ENCODE data around the gene POLE. TPM values are rescaled to one million over a fixed set of nuclear protein-coding genes. Genes with fewer than 3 reads are reported as not detected.

Gene POLE
- total and polyA plus RNA-seq, 10 of the 15 experiments (the other 5 are each of a cell fraction or from before 2014, with no cell fraction given) = 2.3 to 103 (median 37.1) TPM

DNA sequence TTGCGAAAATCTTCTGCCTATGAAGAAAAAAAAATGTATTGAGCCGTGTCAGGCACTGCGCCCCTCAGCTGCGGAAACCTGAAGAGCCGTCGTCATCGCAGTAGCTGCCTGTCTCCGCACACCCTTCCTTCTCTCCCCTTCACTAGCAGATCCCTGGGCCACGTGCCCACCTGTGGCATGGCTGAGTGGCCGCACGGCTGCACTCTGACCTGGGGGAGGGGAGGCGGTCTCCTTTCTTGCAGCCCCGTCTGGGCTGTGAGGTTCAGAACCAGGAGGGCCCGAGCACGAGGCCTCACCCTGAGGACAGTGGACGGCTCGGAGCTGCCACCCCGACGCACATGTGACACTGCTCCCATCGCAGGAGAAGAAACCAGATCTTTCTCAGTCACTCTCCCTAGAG is 48.4 kb upstream of the POLE start:
- no peak for TF ChIP-seq MTA2 (IDR thresholded peaks at IDR 0.05; ENCODE audit: low read depth)
- TF ChIP-seq, protein P1, sequence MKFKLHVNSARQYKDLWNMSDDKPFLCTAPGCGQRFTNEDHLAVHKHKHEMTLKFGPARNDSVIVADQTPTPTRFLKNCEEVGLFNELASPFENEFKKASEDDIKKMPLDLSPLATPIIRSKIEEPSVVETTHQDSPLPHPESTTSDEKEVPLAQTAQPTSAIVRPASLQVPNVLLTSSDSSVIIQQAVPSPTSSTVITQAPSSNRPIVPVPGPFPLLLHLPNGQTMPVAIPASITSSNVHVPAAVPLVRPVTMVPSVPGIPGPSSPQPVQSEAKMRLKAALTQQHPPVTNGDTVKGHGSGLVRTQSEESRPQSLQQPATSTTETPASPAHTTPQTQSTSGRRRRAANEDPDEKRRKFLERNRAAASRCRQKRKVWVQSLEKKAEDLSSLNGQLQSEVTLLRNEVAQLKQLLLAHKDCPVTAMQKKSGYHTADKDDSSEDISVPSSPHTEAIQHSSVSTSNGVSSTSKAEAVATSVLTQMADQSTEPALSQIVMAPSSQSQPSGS (IDR thresholded peaks at IDR 0.05; ENCODE audit: low read length) = no peak
- no peak for TF ChIP-seq BRCA1 (IDR thresholded peaks at IDR 0.05; ENCODE audit: low read depth, low read length)
- TF ChIP-seq, protein P2, sequence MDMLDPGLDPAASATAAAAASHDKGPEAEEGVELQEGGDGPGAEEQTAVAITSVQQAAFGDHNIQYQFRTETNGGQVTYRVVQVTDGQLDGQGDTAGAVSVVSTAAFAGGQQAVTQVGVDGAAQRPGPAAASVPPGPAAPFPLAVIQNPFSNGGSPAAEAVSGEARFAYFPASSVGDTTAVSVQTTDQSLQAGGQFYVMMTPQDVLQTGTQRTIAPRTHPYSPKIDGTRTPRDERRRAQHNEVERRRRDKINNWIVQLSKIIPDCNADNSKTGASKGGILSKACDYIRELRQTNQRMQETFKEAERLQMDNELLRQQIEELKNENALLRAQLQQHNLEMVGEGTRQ (IDR thresholded peaks at IDR 0.05; ENCODE audit: borderline replicate concordance, low read depth, low read length) = no peak
- TF ChIP-seq SMARCA5 (IDR thresholded peaks at IDR 0.05) = no peak
- TF ChIP-seq, protein P3, sequence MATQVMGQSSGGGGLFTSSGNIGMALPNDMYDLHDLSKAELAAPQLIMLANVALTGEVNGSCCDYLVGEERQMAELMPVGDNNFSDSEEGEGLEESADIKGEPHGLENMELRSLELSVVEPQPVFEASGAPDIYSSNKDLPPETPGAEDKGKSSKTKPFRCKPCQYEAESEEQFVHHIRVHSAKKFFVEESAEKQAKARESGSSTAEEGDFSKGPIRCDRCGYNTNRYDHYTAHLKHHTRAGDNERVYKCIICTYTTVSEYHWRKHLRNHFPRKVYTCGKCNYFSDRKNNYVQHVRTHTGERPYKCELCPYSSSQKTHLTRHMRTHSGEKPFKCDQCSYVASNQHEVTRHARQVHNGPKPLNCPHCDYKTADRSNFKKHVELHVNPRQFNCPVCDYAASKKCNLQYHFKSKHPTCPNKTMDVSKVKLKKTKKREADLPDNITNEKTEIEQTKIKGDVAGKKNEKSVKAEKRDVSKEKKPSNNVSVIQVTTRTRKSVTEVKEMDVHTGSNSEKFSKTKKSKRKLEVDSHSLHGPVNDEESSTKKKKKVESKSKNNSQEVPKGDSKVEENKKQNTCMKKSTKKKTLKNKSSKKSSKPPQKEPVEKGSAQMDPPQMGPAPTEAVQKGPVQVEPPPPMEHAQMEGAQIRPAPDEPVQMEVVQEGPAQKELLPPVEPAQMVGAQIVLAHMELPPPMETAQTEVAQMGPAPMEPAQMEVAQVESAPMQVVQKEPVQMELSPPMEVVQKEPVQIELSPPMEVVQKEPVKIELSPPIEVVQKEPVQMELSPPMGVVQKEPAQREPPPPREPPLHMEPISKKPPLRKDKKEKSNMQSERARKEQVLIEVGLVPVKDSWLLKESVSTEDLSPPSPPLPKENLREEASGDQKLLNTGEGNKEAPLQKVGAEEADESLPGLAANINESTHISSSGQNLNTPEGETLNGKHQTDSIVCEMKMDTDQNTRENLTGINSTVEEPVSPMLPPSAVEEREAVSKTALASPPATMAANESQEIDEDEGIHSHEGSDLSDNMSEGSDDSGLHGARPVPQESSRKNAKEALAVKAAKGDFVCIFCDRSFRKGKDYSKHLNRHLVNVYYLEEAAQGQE (IDR thresholded peaks at IDR 0.05; ENCODE audit: low read depth, low read length) = no peak
- TF ChIP-seq, protein P4, sequence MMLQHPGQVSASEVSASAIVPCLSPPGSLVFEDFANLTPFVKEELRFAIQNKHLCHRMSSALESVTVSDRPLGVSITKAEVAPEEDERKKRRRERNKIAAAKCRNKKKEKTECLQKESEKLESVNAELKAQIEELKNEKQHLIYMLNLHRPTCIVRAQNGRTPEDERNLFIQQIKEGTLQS (IDR thresholded peaks at IDR 0.05; ENCODE audit: borderline replicate concordance, extremely low read depth, low read depth, low read length) = no peak
- TF ChIP-seq, protein P5, sequence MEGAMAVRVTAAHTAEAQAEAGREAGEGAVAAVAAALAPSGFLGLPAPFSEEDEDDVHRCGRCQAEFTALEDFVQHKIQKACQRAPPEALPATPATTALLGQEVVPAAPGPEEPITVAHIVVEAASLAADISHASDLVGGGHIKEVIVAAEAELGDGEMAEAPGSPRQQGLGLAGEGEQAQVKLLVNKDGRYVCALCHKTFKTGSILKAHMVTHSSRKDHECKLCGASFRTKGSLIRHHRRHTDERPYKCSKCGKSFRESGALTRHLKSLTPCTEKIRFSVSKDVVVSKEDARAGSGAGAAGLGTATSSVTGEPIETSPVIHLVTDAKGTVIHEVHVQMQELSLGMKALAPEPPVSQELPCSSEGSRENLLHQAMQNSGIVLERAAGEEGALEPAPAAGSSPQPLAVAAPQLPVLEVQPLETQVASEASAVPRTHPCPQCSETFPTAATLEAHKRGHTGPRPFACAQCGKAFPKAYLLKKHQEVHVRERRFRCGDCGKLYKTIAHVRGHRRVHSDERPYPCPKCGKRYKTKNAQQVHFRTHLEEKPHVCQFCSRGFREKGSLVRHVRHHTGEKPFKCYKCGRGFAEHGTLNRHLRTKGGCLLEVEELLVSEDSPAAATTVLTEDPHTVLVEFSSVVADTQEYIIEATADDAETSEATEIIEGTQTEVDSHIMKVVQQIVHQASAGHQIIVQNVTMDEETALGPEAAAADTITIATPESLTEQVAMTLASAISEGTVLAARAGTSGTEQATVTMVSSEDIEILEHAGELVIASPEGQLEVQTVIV (IDR thresholded peaks at IDR 0.05; ENCODE audit: borderline replicate concordance, partially characterized antibody) = no peak
- H2AFZ ChIP-seq (ENCODE audit: control insufficient read depth, low read depth, low read length) = no peak overlapping the region
- FAIRE-seq (no peak), DNase-seq (ENCODE audit: low read depth, low spot score) (no peak), ATAC-seq (no peak)
- no peaks in the 10 kb centered on the region for H3K79me2 ChIP-seq (ENCODE audit: control insufficient read depth, insufficient read depth, low read length)
- 97% methylated on average over 16 of the region's 20 CpGs for WGBS (ENCODE audit: insufficient coverage, insufficient replicate concordance, low lambda C conversion rate, missing lambda C conversion rate)
- ChIA-PET POLR2A (no interaction called here), CTCF (no interaction called here), RAD21 (ENCODE audit: unreplicated experiment) (no interaction called here), SMC1A (ENCODE audit: uncharacterized antibody, unreplicated experiment) (interaction anchor here (1.0 kb wide), 1 partner anchor 11 kb away, joined by 3 read pairs; no protein-coding TSS in a partner anchor)
- H3K27me3 ChIP-seq (replicated peaks in 1 of 2; ENCODE audit: control insufficient read depth in 2 of 2, insufficient read depth in 2 of 2, low read length in 1 of 2) = no peaks in the 10 kb centered on the region
- H3K9me3 ChIP-seq (replicated peaks; ENCODE audit: control insufficient read depth, insufficient read depth, low read length) = no peaks in the 10 kb centered on the region
- H3K36me3 ChIP-seq (ENCODE audit: control insufficient read depth in 2 of 2, insufficient read depth in 2 of 2, low read length in 1 of 2) = peaks cover 33 to 39% of the 10 kb centered on the region in 2 experiments
- in situ Hi-C loops (cut with MboI) = no loop called here
- H3K4me1 ChIP-seq (ENCODE audit: control insufficient read depth, insufficient read depth, low read length) = no peaks in the 10 kb centered on the region
- no peak overlapping the region for H3K4me3 ChIP-seq
- intact Hi-C loops (cut with micrococcal nuclease; ENCODE audit: unreplicated experiment) = no loop called here
- no peak overlapping the region for H3K4me2 ChIP-seq (ENCODE audit: control insufficient read depth, insufficient read depth)
- H4K20me1 ChIP-seq (ENCODE audit: control insufficient read depth, insufficient read depth) = no peaks in the 10 kb centered on the region
- no TSS peak for BruUV-seq (replicated peaks)
- H3K9ac ChIP-seq (ENCODE audit: control insufficient read depth, insufficient read depth, low read length) = no peak overlapping the region
- no peak overlapping the region for H3K27ac ChIP-seq (ENCODE audit: control insufficient read depth, insufficient read depth)

Data from GM12878 (cell line).